Keratinocyte (primary cell): ENCODE results near the gene MUC5B. TPM values are rescaled to one million over a fixed set of nuclear protein-coding genes. Genes with fewer than 3 reads are reported as not detected.

ENCODE experiments used
- DNase-seq: peaks from one replicate; pipeline ENCODE4 v3.0.0-alpha.2; 2011; ENCODE audit warnings: low read depth, missing footprints, low spot score
- FAIRE-seq: peaks from 2 replicates; lab custom pipeline; 2011; peaks lifted over from hg19 to GRCh38; lab: Jason Lieb, UNC
- H2AFZ ChIP-seq: 2 replicates; pipeline ENCODE4 v1.6.0; 2012; ENCODE audit warnings: low read length, control low read depth, inconsistent platforms; ENCODE audit not compliant: control insufficient read depth
- H3K27ac ChIP-seq: 2 replicates; pipeline ENCODE4 v1.5.1; 2011; ENCODE audit warnings: low read length; ENCODE audit not compliant: control insufficient read depth, insufficient read depth
- H3K27me3 ChIP-seq: 3 replicates; pipeline ENCODE4 v1.6.0; 2011; ENCODE audit warnings: low read length; ENCODE audit not compliant: control insufficient read depth, insufficient read depth; ENCODE audit errors: extremely low read depth
- H3K36me3 ChIP-seq, 2 experiments: 2 replicates in 1 of 2; 3 replicates in 1 of 2; pipeline ENCODE4 v1.5.1; 2011; ENCODE audit warnings: low read length in 2 of 2, mild to moderate bottlenecking in 1 of 2; ENCODE audit not compliant: control insufficient read depth in 2 of 2, insufficient read depth in 2 of 2; ENCODE audit errors: extremely low read depth in 1 of 2
- H3K4me1 ChIP-seq: 3 replicates; pipeline ENCODE4 v1.5.1; 2011; ENCODE audit warnings: low read length; ENCODE audit not compliant: control insufficient read depth, insufficient read depth; ENCODE audit errors: extremely low read depth
- H3K4me2 ChIP-seq: 3 replicates; pipeline ENCODE4 v1.6.0; 2011; ENCODE audit warnings: low read depth, low read length; ENCODE audit not compliant: control insufficient read depth, insufficient read depth; ENCODE audit errors: extremely low read depth
- H3K4me3 ChIP-seq, 3 experiments: fragments of 200-600 bp in 1 of 3; sonication (generic) in 1 of 3; 2 replicates in 2 of 3; 3 replicates in 1 of 3; pipeline ENCODE4 v1.5.1; 2011 to 2016; ENCODE audit warnings: low read length in 3 of 3, mild to moderate bottlenecking in 3 of 3, control low read depth in 2 of 3, inconsistent platforms in 1 of 3, low read depth in 1 of 3, mixed read lengths in 1 of 3, mixed run types in 1 of 3, moderate library complexity in 1 of 3; ENCODE audit not compliant: control insufficient read depth in 2 of 3, insufficient read depth in 2 of 3; ENCODE audit errors: extremely low read depth in 1 of 3
- H3K79me2 ChIP-seq: 2 replicates; pipeline ENCODE4 v1.6.0; 2012; ENCODE audit warnings: low read length; ENCODE audit not compliant: control insufficient read depth, insufficient read depth
- H3K9ac ChIP-seq: 3 replicates; pipeline ENCODE4 v1.6.0; 2011; ENCODE audit warnings: low read length; ENCODE audit not compliant: control insufficient read depth, insufficient read depth; ENCODE audit errors: extremely low read depth
- H3K9me1 ChIP-seq: 3 replicates; pipeline ENCODE4 v1.6.0; 2011; ENCODE audit warnings: low read length; ENCODE audit not compliant: control insufficient read depth, insufficient read depth; ENCODE audit errors: extremely low read depth
- H3K9me3 ChIP-seq: 2 replicates; pipeline ENCODE4 v1.5.1; 2012; ENCODE audit warnings: low read depth, low read length; ENCODE audit not compliant: control insufficient read depth
- H4K20me1 ChIP-seq: 3 replicates; pipeline ENCODE4 v1.6.0; 2011; ENCODE audit warnings: low read length; ENCODE audit not compliant: control insufficient read depth, insufficient read depth; ENCODE audit errors: extremely low read depth
- EZH2 ChIP-seq: IDR thresholded peaks from one replicate; pipeline ENCODE4 v1.6.1; 2012; ENCODE audit warnings: inconsistent platforms, mild to moderate bottlenecking, low read length, moderate library complexity
- dilution Hi-C: fragments of 300-500 bp; cut with MboI; formaldehyde crosslinking; loops from one replicate; pipeline ENCODE4 v1.7.0; 2020; ENCODE audit warnings: low sequenced_read_pairs; ENCODE audit not compliant: extremely low pct_ligation_motif_present
- polyA plus RNA-seq, 5 experiments: library from polyadenylated mRNA; depleted of rRNA in 3 of 5; stranded (reverse) in 3 of 5; stranded (forward) in 1 of 5; unstranded in 1 of 5; fragments of >200 nt; gene quantifications; 1 replicate in 1 of 5; 2 replicates in 3 of 5; 3 replicates in 1 of 5; pipeline versions ENCODE4 v1.2.1 to v1.2.3, GENCODE V29; 2011 to 2012; ENCODE audit warnings: missing spikeins in 2 of 5, low read depth in 1 of 5, low replicate concordance in 1 of 5
- TF ChIP-seq, protein P1 (sequence below), 3 experiments: IDR thresholded peaks in 1 of 3; conservative IDR thresholded peaks in 1 of 3; optimal IDR thresholded peaks in 1 of 3; 2 replicates in 2 of 3; 3 replicates in 1 of 3; pipeline versions ENCODE3 to v1.5.1; 2011; ENCODE audit warnings: low read length in 3 of 3, mild to moderate bottlenecking in 3 of 3, moderate library complexity in 2 of 3, control low read depth in 1 of 3, inconsistent platforms in 1 of 3; ENCODE audit not compliant: insufficient read depth in 2 of 3; ENCODE audit errors: extremely low read depth in 1 of 3

MUC5B gene
- polyA plus RNA-seq, 1 donor (not counting 4 experiments of a cell fraction or from before 2014, with no cell fraction given), result not detected

DNA sequence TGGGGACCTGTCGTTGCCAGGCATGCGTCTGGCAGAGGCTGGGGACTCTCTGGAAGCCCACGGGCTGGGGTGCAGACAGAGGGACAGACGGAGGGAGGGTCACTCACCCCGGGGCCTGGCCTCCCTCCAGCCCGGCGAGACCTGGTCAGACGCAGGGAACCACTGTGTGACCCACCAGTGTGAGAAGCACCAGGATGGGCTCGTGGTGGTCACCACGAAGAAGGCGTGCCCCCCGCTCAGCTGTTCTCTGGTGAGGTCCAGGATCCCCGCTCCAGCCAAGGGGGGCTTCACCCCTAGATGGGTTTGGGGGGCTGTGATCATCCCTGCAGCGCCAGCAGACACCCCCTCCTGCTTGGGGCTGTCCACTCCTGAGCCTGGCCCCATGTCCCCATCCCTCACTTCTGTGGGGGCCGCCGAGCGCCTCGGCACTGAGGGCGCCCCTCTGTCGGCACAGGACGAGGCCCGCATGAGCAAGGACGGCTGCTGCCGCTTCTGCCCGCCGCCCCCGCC, 23.6 kb upstream of the MUC5B start:
- Histone ChIP-seq H3K4me3 (no peak overlapping the region), H3K27ac (no peak overlapping the region), H3K36me3 (no peaks in the 10 kb centered on the region), H3K9me1 (no peaks in the 10 kb centered on the region), H3K79me2 (no peaks in the 10 kb centered on the region), H2AFZ (no peak overlapping the region), H3K27me3 (peaks cover 30% of the 10 kb centered on the region), H3K4me2 (no peak overlapping the region), H3K9ac (no peak overlapping the region), H3K9me3 (no peaks in the 10 kb centered on the region), H4K20me1 (no peaks in the 10 kb centered on the region), H3K4me1 (no peaks in the 10 kb centered on the region)
- dilution Hi-C loops, result no loop called here
- DNase-seq (no peak), FAIRE-seq (no peak)
- TF ChIP-seq, protein P1, sequence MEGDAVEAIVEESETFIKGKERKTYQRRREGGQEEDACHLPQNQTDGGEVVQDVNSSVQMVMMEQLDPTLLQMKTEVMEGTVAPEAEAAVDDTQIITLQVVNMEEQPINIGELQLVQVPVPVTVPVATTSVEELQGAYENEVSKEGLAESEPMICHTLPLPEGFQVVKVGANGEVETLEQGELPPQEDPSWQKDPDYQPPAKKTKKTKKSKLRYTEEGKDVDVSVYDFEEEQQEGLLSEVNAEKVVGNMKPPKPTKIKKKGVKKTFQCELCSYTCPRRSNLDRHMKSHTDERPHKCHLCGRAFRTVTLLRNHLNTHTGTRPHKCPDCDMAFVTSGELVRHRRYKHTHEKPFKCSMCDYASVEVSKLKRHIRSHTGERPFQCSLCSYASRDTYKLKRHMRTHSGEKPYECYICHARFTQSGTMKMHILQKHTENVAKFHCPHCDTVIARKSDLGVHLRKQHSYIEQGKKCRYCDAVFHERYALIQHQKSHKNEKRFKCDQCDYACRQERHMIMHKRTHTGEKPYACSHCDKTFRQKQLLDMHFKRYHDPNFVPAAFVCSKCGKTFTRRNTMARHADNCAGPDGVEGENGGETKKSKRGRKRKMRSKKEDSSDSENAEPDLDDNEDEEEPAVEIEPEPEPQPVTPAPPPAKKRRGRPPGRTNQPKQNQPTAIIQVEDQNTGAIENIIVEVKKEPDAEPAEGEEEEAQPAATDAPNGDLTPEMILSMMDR (optimal IDR thresholded peaks at IDR 0.05 in 1 of 3, IDR thresholded peaks at IDR 0.05 in 1 of 3, conservative IDR thresholded peaks at IDR 0.05 in 1 of 3; ENCODE audit: extremely low read depth in 1 of 3, insufficient read depth in 2 of 3, low read length in 3 of 3), result no peak
- TF ChIP-seq EZH2, result no peak

DNA sequence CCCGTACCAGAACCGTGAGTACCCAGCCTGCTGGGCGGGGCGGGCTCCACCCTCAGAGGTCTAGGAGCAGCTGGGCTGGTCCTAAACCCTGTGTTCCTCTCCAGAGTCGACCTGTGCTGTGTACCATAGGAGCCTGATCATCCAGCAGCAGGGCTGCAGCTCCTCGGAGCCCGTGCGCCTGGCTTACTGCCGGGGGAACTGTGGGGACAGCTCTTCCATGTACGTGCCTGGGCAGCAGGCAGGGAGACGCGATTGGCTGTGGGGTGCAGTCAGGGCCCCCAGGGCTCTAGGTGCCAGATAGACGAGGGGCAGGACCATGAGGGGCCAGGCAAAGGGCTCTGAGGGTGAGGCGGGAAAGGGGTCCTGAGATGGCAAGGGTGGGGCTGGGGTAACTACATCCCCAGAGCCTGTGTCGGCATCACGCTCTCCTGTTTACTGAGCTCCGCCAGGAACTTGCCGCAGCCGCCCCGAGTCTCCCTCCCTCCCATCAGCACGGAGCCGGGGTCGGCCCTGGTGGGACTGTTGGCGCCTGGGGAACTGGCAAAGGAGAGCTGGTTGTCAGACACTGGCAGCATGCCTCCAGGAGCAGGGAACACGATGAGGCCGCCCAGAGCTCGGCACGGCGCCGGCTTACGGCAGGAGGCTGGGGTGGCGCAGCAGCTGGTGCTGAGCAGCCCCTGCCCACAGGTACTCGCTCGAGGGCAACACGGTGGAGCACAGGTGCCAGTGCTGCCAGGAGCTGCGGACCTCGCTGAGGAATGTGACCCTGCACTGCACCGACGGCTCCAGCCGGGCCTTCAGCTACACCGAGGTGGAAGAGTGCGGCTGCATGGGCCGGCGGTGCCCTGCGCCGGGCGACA, 22.9 kb upstream of the MUC5B start:
- no peak overlapping the region for H3K27ac ChIP-seq
- H3K4me2 ChIP-seq, result no peak overlapping the region
- FAIRE-seq (no peak), DNase-seq (no peak)
- no peak overlapping the region for H3K4me3 ChIP-seq
- peaks cover 30% of the 10 kb centered on the region for H3K27me3 ChIP-seq
- H3K9me3 ChIP-seq, result no peaks in the 10 kb centered on the region
- TF ChIP-seq, protein P1 (optimal IDR thresholded peaks at IDR 0.05 in 1 of 3, IDR thresholded peaks at IDR 0.05 in 1 of 3, conservative IDR thresholded peaks at IDR 0.05 in 1 of 3; ENCODE audit: extremely low read depth in 1 of 3, insufficient read depth in 2 of 3, low read length in 3 of 3), result no peak
- TF ChIP-seq EZH2, result peak; percentile 73
- H3K36me3 ChIP-seq, result no peaks in the 10 kb centered on the region
- no peaks in the 10 kb centered on the region for H3K79me2 ChIP-seq
- H3K9ac ChIP-seq, result no peak overlapping the region
- dilution Hi-C loops, result no loop called here
- H3K9me1 ChIP-seq, result no peaks in the 10 kb centered on the region
- no peak overlapping the region for H2AFZ ChIP-seq
- no peaks in the 10 kb centered on the region for H3K4me1 ChIP-seq
- H4K20me1 ChIP-seq, result no peaks in the 10 kb centered on the region
